K562 (cell line): ENCODE measurements around the gene HECA. TPM values are rescaled to one million over a fixed set of nuclear protein-coding genes. Genes with fewer than 3 reads are reported as not detected.

ENCODE experiments used
- ATAC-seq: fragments of 200-7000 bp; cut with Tn5 transposase; 3 replicates; pipeline ENCODE4 v1.9.1; 2020; ENCODE audit warnings: moderate library complexity
- BruUV-seq: library from RNA; stranded (reverse); fragments of 400-500 nt; replicated peaks from 2 replicates; lab custom pipeline; 2021; lab: Mats Ljungman, UMichigan
- CTCF ChIA-PET: fragments of 300-600 bp; formaldehyde crosslinking; extraction: SDS; loops from one replicate; lab custom pipeline; 2021; ENCODE audit warnings: low intra/inter-chr PET ratio; lab: Yijun Ruan, JAX
- POLR2A ChIA-PET: fragments of 300-600, 350-650 bp; sonication (Branson Sonifier 250); formaldehyde crosslinking; extraction: SDS; loops from one replicate; lab custom pipeline; 2021; ENCODE audit warnings: antibody characterized with exemption, inconsistent platforms; lab: Yijun Ruan, JAX
- DNase-seq, 4 experiments: peaks; one replicate each; pipeline versions ENCODE4 v3.0.0 to v3.0.0-alpha.2; 2011 to 2018; ENCODE audit warnings: low spot score in 3 of 4, mixed read lengths in 3 of 4; ENCODE audit errors: extremely low read depth in 1 of 4
- FAIRE-seq: peaks from 2 replicates; lab custom pipeline; 2011; peaks lifted over from hg19 to GRCh38; lab: Jason Lieb, UNC
- H2AFZ ChIP-seq: 2 replicates; pipeline ENCODE4 v1.6.0; 2011; ENCODE audit warnings: low read depth, low read length, control low read depth, inconsistent platforms
- H3K27ac ChIP-seq: fragments of 200-600 bp; 3 replicates; pipeline ENCODE4 v1.8.0; 2011; ENCODE audit warnings: low read depth, mild to moderate bottlenecking, control low read depth, inconsistent platforms, low read length, moderate library complexity, mixed read lengths; ENCODE audit errors: extremely low read depth
- H3K27me3 ChIP-seq, 2 experiments: fragments of 300-600 bp in 1 of 2; 2 replicates in 1 of 2; 3 replicates in 1 of 2; pipeline versions ENCODE4 v1.6.0 to v1.8.0; 2011; ENCODE audit warnings: inconsistent platforms in 2 of 2, low read length in 2 of 2, mild to moderate bottlenecking in 1 of 2, mixed read lengths in 1 of 2, moderate library complexity in 1 of 2; ENCODE audit not compliant: control insufficient read depth in 2 of 2, insufficient read depth in 2 of 2
- H3K36me3 ChIP-seq: fragments of 300-600 bp; 3 replicates; pipeline ENCODE4 v1.8.0; 2011; ENCODE audit warnings: mild to moderate bottlenecking, low read length, inconsistent platforms; ENCODE audit not compliant: control insufficient read depth, insufficient read depth
- H3K4me1 ChIP-seq, 2 experiments: fragments of 200-600 bp in 1 of 2; replicated peaks in 1 of 2; 2 replicates in 1 of 2; 3 replicates in 1 of 2; pipeline versions ENCODE4 v1.5.1 to v1.8.0; 2011; ENCODE audit warnings: inconsistent platforms in 2 of 2, low read length in 2 of 2, mild to moderate bottlenecking in 1 of 2, mixed read lengths in 1 of 2, moderate library complexity in 1 of 2; ENCODE audit not compliant: control insufficient read depth in 2 of 2, insufficient read depth in 2 of 2
- H3K4me2 ChIP-seq: 2 replicates; pipeline ENCODE4 v1.6.1; 2011; ENCODE audit warnings: low read length, control low read depth, inconsistent platforms, mixed read lengths; ENCODE audit not compliant: insufficient read depth
- H3K4me3 ChIP-seq: fragments of 200-600 bp; sonication (generic), shearing (Covaris generic); 2 replicates; pipeline ENCODE4 v1.5.1; 2016; ENCODE audit warnings: control low read depth, inconsistent platforms
- H3K79me2 ChIP-seq: fragments of 200-600 bp; 3 replicates; pipeline ENCODE4 v1.8.0; 2011; ENCODE audit warnings: low read length, inconsistent platforms; ENCODE audit not compliant: control insufficient read depth, insufficient read depth
- H3K9ac ChIP-seq, 2 experiments: 2 replicates each; pipeline versions ENCODE4 v1.6.0 to v1.6.1; 2011; ENCODE audit warnings: low read depth in 2 of 2, low read length in 2 of 2, control low read depth in 1 of 2, inconsistent platforms in 1 of 2, mild to moderate bottlenecking in 1 of 2, mixed read lengths in 1 of 2; ENCODE audit not compliant: insufficient read depth in 1 of 2
- H3K9me1 ChIP-seq: one replicate; pipeline ENCODE4 v1.6.0; 2011; ENCODE audit warnings: inconsistent platforms, mild to moderate bottlenecking, low read length, moderate library complexity; ENCODE audit not compliant: control insufficient read depth, insufficient read depth
- H3K9me3 ChIP-seq: replicated peaks from 2 replicates; pipeline ENCODE4 v1.5.1; 2011; ENCODE audit warnings: low read depth, low read length, inconsistent platforms; ENCODE audit not compliant: control insufficient read depth, insufficient read depth
- H4K20me1 ChIP-seq: replicated peaks from 2 replicates; pipeline ENCODE4 v1.6.1; 2011; ENCODE audit warnings: low read length, inconsistent platforms, mixed read lengths; ENCODE audit not compliant: control insufficient read depth, insufficient read depth
- CEBPG ChIP-seq, 3 experiments: fragments of 200-800 bp in 1 of 3; sonication (Bioruptor generic) in 1 of 3; sonication (generic) in 1 of 3; formaldehyde crosslinking in 1 of 3; IDR thresholded peaks in 2 of 3; conservative IDR thresholded peaks in 1 of 3; 2 replicates each; pipeline versions ENCODE4 v1.6.1 to v1.8.0; 2016 to 2022; ENCODE audit warnings: missing compliant biosample characterization in 2 of 3, missing genetic modification characterization in 2 of 3, mild to moderate bottlenecking in 1 of 3, missing genetic modification reagents in 1 of 3
- CHD7 ChIP-seq: fragments of 200-600 bp; sonication (generic); IDR thresholded peaks from one replicate; pipeline ENCODE4 v1.6.1; 2012; ENCODE audit warnings: mild to moderate bottlenecking, low read depth, low read length, inconsistent platforms
- ELF1 ChIP-seq: fragments of 200-800 bp; sonication (Bioruptor generic); IDR thresholded peaks from 2 replicates; pipeline ENCODE4 v1.6.1; 2016; ENCODE audit warnings: missing genetic modification characterization, missing compliant biosample characterization
- ZBTB12 ChIP-seq: fragments of 250-450 bp; sonication (Bioruptor Pico); IDR thresholded peaks from 2 replicates; pipeline ENCODE4 v1.4.0; 2020
- ZNF316 ChIP-seq: fragments of 450-650 bp; IDR thresholded peaks from 2 replicates; pipeline ENCODE4 v1.6.1; 2016
- ZNF589 ChIP-seq: fragments of 200-800 bp; sonication (Bioruptor generic); IDR thresholded peaks from 2 replicates; pipeline ENCODE4 v1.6.1; 2016; ENCODE audit warnings: low read depth, missing genetic modification characterization, missing compliant biosample characterization
- ZNF79 ChIP-seq: fragments of 250-450 bp; sonication (Bioruptor Pico); IDR thresholded peaks from 2 replicates; pipeline ENCODE4 v1.4.0; 2020; ENCODE audit warnings: low read depth, mild to moderate bottlenecking, moderate library complexity
- whole genome bisulfite sequencing: fragments of 100-300 bp; shearing (Covaris generic); methylation state at CpG from one replicate; pipeline ENCODE4 v1.1.6; 2016; ENCODE audit warnings: low coverage, mixed read lengths; ENCODE audit not compliant: insufficient coverage; ENCODE audit errors: missing lambda C conversion rate; 5-methylcytosine and 5-hydroxymethylcytosine counted together
- in situ Hi-C: fragments of 300-500 bp; cut with MboI; formaldehyde crosslinking; loops from 4 replicates; pipeline ENCODE4 v1.15.0; 2018; ENCODE audit warnings: inconsistent platforms, mixed read lengths
- intact Hi-C: fragments of 100-400 bp; cut with micrococcal nuclease; formaldehyde crosslinking; loops from 2 replicates; pipeline ENCODE4 v1.14.2; 2022
- polyA plus RNA-seq, 8 experiments: library from polyadenylated mRNA; depleted of rRNA in 4 of 8; stranded (reverse) in 5 of 8; unstranded in 3 of 8; fragments of >200 nt; fragmentation: Nextera tagmentation in 2 of 8; fragmentation: Illumina TruSeq in 1 of 8; extraction: Ambion mirVana in 2 of 8; extraction: Trizol in 1 of 8; gene quantifications; 2 replicates each; pipeline versions ENCODE4 v1.2.1 to v1.2.3, GENCODE V29; 2011 to 2014; ENCODE audit warnings: inconsistent platforms in 1 of 8, missing spikeins in 1 of 8
- total RNA-seq, 7 experiments: library from RNA; depleted of rRNA in 6 of 7; stranded (reverse); fragments of >200 nt in 6 of 7; fragmentation: Illumina TruSeq in 2 of 7; extraction: Trizol in 2 of 7; gene quantifications; 2 replicates each; pipeline versions ENCODE4 v1.2.1 to v1.2.3, GENCODE V29; 2011 to 2021; ENCODE audit warnings: low replicate concordance in 1 of 7

The HECA gene
- total and polyA plus RNA-seq, 9 of the 15 experiments (the other 6 are each of a cell fraction or from before 2014, with no cell fraction given) = 0.31 to 2.3 (median 1.1) TPM

GRCh38 chr6:139219271-139219729 lies 84.4 kb downstream of the HECA start (continued):
- TF ChIP-seq ZBTB12 = no peak
- TF ChIP-seq, all 486 proteins: peak for 38

GRCh38 chr6:139219746-139220145 lies 84.9 kb downstream of the HECA start:
- POLR2A ChIA-PET = no interaction called here
- H3K4me3 ChIP-seq = no peak overlapping the region
- no peak for DNase-seq
- no peaks in the 10 kb centered on the region for H3K9me3 ChIP-seq
- H4K20me1 ChIP-seq = no peaks in the 10 kb centered on the region
- H3K4me2 ChIP-seq = no peak overlapping the region
- no peaks in the 10 kb centered on the region for H3K27me3 ChIP-seq
- no peaks in the 10 kb centered on the region for H3K79me2 ChIP-seq
- no peaks in the 10 kb centered on the region; a peak in 1 of 5 replicates for H3K4me1 ChIP-seq
- no peak overlapping the region for H3K27ac ChIP-seq
- FAIRE-seq = no peak
- intact Hi-C loops (loop anchor here (1.0 kb wide), 1 partner anchor 145 kb away; no protein-coding TSS in a partner anchor), in situ Hi-C loops (no loop called here)
- H3K36me3 ChIP-seq = no peaks in the 10 kb centered on the region
- no peak overlapping the region for H2AFZ ChIP-seq
- H3K9ac ChIP-seq = no peak overlapping the region
- ATAC-seq = no peak
- no TSS peak for BruUV-seq
- CTCF ChIA-PET = no interaction called here
- no peaks in the 10 kb centered on the region for H3K9me1 ChIP-seq
- WGBS = 0% methylated on average over 2 of the region's 2 CpGs
- TF ChIP-seq ELF1 = 0 out of 2 replicates have a peak, but pooled peaks have one; percentile 0
- peak; percentile 66 for TF ChIP-seq CHD7
- TF ChIP-seq ZNF589 (CRISPR knock-in tag) = peak; percentile 15; the same call in 1 of the 2 replicates
- TF ChIP-seq CEBPG (CRISPR knock-in tag; IDR thresholded peaks at IDR 0.05) = no peak
- TF ChIP-seq CEBPG (tag; conservative IDR thresholded peaks at IDR 0.05 in 1 of 2, IDR thresholded peaks at IDR 0.05 in 1 of 2) = 0 out of 4 replicates have a peak, but pooled peaks of 1 of the 2 experiments have one; percentile 25
- TF ChIP-seq ZNF79 = no peak
- TF ChIP-seq ZNF316 = 0 out of 2 replicates have a peak, but pooled peaks have one; percentile 23
